Stimulated activated CD8-positive, alpha-beta memory T cell treated with anti-CD3 and anti-CD28 coated beads, Interleukin-15, amount 100 ng/mL, for 4 hours (primary cell): ENCODE data around the gene EDC4.
A peak's percentile ranks its signal among the peaks of the same experiment; 100 is the strongest.
"Not testable (repeated sequence)": the region's sequence is repeated elsewhere in the genome, so short reads cannot be mapped to it uniquely, and the experiment has no call there.

Experiments used
- DNase-seq, 2 donors: peaks; one replicate each; pipeline ENCODE4 v3.0.0-alpha.2; 2020; ENCODE audit warnings: low read depth in 2 of 2

The EDC4 gene, protein sequence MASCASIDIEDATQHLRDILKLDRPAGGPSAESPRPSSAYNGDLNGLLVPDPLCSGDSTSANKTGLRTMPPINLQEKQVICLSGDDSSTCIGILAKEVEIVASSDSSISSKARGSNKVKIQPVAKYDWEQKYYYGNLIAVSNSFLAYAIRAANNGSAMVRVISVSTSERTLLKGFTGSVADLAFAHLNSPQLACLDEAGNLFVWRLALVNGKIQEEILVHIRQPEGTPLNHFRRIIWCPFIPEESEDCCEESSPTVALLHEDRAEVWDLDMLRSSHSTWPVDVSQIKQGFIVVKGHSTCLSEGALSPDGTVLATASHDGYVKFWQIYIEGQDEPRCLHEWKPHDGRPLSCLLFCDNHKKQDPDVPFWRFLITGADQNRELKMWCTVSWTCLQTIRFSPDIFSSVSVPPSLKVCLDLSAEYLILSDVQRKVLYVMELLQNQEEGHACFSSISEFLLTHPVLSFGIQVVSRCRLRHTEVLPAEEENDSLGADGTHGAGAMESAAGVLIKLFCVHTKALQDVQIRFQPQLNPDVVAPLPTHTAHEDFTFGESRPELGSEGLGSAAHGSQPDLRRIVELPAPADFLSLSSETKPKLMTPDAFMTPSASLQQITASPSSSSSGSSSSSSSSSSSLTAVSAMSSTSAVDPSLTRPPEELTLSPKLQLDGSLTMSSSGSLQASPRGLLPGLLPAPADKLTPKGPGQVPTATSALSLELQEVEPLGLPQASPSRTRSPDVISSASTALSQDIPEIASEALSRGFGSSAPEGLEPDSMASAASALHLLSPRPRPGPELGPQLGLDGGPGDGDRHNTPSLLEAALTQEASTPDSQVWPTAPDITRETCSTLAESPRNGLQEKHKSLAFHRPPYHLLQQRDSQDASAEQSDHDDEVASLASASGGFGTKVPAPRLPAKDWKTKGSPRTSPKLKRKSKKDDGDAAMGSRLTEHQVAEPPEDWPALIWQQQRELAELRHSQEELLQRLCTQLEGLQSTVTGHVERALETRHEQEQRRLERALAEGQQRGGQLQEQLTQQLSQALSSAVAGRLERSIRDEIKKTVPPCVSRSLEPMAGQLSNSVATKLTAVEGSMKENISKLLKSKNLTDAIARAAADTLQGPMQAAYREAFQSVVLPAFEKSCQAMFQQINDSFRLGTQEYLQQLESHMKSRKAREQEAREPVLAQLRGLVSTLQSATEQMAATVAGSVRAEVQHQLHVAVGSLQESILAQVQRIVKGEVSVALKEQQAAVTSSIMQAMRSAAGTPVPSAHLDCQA (N-terminal part only)

DNA sequence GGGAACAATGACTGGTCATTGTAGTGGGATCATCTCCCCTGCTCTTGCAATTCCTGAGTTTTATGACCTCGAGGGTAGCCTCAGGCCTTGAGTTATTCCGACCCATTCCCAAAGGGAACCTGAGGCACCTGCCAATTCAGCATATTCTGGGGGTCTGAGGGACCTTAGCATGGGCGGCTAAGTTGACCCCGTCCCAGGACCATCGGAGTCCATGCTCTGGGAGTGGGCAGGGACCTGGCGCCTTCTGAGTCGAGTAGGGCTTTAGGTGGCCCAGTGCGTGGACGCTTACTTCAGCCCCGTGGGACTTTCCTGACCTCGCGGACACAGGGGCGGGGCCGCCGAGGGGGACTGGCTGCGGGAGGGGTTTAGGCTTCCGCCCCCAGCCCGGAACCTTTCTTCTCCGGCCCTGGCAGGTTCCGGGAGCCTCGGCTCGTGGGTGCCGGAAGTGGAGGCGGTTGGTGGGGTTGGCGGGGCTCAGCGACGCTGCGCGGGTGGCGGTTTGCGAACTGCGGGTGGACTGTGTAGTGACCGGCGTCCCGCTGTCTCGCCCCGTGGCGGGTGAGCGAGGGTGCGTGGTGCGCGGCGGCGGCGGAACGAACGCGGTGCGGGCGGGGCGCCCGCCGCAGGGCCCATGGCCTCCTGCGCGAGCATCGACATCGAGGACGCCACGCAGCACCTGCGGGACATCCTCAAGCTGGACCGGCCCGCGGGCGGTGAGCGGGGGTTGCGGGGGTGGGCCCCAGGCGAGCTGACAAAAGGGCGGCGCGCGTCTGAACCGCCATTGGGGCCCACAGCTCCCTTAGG, at the start of gene EDC4:
Gene EDC4, plus strand, starts transcription at position 422 of the 804 bp plus-strand sequence. Its CDS starts 210 bp downstream, at position 632.
- DNase-seq = peak; percentile 73 to 77

DNA sequence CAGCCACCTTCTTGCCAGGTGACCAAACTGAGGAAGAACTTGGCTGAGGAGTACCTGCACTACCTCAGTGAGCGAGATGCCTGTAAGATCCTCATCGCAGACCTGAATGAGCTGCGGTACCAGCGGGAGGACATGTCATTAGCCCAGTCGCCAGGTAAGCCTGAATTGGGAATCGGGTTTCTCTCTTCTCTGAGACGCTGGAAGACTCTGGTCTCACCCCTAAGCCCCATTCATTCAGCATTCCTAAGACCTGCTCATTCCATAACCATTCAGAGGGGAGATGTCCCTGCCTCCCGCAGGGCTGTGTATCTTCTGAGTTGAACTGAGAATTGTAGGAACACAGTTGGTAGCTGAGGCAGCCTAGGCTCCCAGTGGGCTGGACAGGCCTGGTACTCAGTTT, 47.7 kb upstream of the EDC4 start:
- DNase-seq = no peak

DNA sequence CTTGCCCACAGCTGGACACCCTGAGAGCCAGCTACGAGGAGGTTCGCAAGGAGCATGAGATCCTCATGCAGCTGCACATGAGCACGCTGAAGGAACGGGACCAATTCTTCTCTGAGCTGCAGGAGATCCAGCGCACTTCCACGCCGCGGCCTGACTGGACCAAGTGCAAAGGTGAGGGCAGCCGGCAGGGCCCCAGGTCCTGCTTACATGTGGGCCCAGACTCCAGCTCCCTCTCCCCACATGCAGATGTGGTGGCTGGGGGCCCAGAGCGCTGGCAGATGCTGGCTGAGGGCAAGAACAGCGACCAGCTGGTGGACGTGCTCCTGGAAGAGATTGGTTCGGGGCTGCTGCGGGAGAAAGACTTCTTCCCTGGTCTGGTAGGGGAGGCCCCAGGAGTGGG, 46.9 kb upstream of the EDC4 start:
- DNase-seq = no peak

DNA sequence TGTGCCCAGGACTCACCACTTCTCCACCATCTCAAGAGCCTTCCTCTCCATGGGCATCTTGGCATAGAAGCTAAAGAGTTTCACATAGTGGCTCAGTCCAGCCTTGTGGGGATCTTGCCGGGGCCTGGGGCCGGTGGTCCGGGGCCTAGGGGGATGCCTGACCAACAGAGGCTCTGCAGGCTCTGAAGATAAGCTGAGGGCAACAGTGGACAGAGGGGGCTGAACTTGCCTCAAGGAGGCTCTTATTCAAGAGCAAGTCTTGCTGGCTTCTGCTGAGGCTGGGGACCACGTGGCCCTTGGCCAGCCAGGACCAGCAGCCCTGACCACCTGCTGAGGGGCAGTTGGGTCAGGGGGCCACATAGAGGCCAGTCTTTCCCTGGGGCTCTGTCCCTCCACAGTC, 44.2 kb upstream of the EDC4 start:
- DNase-seq = no peak

DNA sequence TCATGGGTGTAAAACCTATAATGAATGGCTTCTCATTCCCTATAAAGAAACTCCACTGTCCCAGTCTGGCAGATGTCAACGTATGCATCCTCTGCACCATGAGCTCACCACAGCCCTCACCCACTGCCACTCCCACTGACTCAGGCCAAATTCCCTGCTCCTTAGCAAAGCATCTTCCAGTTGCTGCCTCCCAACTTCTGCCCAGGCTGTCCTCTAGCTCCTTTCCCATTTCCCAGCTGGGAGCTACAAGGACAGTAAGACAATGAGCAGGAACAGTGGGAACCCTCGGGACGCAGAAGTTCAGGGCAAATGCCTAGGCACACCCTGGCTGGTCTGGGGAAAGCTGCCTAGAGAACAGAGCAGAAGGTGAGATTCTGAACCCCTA, 39.8 kb upstream of the EDC4 start:
- no peak for DNase-seq

DNA sequence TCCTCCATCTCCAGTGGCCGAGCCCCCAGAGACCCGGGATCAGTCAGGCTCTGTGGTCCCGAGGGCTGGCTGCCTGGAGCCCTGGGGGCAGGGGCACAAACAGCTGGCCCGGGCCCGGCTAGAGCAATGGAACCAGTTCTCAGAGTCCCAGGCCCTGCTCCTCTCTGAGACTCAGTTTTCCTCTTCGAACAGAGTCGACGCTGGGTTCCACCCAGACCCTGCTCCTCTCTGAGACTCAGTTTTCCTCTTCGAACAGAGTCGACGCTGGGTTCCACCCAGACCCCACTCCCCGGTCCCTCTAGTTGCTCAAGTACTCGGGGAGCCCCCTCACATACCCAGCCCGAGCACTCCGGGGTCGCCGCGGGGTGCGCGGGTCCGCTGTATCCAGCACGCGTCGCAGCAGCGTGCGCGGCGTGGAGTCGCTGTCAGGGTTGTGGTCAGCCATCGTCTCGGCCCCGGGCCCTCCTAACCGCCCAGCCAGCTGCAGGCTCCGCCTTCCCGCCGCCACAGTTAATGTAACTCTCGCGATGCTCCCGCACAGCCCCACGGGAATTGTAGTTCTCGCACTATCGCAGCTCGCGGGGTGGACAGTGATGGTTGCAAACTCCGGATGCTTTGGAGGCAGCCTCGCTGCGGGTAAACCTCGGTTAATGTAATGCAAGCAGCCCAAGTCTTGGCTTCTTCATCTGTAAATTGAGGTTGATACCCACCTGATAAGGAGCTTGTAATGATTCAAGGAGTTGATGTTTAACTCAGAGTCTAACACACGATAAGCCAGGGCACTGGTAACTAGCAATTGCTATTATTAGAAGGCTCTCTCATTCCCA, 39.2 kb upstream of the EDC4 start:
- DNase-seq = peak; percentile 78 to 81

DNA sequence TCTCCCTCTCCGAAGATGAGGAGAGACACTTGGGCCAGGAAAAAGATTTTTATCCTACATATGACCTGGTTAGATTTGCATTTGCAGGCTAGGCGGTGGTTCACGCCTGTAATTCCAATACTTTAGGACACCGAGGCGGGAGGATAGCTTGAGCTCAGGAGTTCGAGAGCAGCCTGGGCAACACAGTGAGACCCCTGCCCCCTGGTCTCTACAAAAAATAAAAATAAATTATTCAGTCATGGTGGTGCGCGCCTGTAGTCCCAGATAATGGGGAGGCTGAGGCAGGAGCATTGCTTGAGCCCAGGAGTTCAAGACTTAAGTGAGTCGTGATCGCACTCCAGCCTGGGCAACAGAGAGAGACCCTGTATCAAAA, 38.6 kb upstream of the EDC4 start:
- DNase-seq = no peak

DNA sequence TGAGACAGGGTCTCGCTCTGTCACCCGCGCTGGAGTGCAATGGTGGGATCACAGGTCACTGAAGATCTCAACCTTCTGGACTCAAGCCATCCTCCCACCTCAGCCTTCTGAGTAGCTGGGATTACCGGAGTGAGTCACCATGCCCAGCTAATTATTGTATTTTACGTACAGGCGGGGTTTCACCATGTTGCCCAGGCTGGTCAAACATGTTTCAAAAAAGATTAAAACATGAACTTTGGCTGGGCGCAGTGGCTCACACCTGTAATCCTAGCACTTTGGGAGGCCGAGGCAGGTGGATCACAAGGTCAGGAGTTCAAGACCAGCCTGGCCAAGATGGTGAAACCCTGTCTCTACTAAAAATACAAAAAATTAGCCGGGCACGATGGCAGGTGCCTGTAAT, 35.7 kb upstream of the EDC4 start:
- not testable (repeated sequence) for DNase-seq

DNA sequence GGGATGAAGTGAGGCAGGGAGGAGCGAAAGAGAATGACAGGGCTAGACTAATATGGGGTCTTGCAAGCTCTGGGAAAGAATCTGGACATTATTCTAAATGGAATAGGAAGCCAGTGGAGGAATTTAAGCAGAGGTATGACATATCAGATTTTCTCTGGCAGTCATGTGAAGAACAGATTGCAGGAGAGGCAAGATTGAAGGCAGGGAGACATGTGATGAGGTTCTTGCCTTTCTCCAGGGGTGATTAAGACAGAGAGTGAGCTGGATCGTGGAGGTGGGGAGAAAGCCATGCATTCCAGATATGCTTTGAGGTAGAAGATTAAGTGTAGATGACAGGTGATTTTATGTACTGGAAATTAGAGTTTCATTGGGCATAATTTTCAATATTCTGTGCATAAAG, 35.0 kb upstream of the EDC4 start:
- DNase-seq = no peak

DNA sequence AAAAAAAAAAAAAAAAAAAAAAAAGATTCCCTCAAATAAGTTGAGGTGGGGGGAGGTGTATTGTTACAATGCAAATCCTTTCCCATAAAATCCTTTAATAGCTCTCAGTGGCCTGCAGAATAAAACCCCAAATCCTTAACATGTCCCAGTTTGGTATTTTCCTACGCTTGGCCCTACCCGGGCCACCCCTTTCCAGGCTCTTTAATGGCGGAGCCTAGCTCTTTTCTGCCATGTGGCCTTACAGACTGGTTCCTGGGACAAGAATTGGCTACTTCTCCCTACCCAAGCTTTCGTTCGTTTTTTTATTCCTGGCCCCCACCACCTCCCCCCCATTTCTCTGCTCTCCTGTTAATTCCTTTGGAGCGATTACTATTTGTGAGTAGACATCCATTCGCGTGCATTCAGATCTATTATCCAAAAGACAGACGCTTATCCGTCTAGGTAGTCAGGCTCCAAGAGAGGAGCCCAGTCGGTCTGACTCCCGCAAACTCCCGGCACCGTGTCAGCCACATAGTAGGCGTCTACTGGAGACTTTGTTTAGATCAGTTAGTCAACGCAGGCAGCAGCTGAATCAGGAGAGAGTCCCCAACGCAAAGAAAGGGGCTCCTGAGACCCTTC, 31.5 kb upstream of the EDC4 start:
- DNase-seq = no peak

DNA sequence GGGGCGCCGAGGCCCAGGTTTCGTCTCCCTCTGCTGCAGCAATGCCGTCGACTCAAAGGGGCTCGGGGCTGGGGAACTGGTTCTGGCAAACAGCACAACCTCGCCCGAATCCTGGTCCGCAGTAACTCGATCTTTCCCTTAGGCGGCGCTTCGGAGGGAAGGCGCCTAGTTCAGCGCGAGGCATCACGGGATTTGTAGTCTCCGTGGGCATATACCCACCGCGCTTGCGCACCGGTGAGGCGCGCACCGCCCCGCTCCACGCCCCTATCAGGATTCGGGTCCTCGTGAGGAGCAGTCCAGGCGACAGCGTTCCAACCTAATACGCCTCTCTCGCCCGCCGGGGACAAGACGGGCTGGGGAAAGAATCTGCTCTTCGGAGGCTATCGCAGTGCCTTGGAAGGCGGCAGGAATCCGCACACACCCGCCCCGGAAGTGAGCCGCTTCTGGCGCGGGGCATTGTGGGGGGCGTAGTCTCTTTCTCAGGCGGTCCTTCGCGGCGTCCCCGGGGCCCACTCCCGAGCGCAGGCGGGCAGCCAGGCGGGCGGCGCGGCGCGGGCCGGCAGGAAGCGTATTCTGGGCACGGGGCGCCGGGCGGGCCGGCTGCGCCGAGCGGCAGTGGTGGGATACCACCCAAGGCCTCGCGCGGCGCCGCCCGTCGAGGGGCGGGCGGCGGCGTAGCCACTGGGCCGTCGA, 30.9 kb upstream of the EDC4 start, which contains the start of gene THAP11:
Gene THAP11, plus strand, starts transcription at position 505 of the 693 bp plus-strand sequence. CDS start 235 bp downstream, outside the sequence.
- peak; percentile 85 to 89 for DNase-seq

DNA sequence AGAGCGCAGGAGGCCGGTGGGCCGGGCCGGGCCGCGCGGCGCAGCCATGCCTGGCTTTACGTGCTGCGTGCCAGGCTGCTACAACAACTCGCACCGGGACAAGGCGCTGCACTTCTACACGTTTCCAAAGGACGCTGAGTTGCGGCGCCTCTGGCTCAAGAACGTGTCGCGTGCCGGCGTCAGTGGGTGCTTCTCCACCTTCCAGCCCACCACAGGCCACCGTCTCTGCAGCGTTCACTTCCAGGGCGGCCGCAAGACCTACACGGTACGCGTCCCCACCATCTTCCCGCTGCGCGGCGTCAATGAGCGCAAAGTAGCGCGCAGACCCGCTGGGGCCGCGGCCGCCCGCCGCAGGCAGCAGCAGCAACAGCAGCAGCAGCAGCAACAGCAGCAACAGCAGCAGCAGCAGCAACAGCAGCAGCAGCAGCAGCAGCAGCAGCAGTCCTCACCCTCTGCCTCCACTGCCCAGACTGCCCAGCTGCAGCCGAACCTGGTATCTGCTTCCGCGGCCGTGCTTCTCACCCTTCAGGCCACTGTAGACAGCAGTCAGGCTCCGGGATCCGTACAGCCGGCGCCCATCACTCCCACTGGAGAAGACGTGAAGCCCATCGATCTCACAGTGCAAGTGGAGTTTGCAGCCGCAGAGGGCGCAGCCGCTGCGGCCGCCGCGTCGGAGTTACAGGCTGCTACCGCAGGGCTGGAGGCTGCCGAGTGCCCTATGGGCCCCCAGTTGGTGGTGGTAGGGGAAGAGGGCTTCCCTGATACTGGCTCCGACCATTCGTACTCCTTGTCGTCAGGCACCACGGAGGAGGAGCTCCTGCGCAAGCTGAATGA, 30.1 kb upstream of the EDC4 start:
- peak; percentile 7 to 19 for DNase-seq

DNA sequence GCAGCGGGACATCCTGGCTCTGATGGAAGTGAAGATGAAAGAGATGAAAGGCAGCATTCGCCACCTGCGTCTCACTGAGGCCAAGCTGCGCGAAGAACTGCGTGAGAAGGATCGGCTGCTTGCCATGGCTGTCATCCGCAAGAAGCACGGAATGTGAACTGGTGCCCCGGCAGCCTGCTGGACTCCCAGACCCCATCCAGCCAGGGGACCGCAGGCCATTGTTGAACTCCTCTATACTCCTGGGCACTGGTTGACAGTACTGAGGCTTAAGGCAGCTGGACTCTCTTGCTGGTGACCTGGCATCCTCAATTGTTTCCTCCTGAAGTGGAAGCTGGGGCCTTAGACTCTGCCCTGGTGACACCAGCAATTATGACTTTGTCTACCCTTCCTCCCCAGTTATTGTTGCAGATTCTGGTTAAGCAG, 29.5 kb upstream of the EDC4 start:
- no peak for DNase-seq

DNA sequence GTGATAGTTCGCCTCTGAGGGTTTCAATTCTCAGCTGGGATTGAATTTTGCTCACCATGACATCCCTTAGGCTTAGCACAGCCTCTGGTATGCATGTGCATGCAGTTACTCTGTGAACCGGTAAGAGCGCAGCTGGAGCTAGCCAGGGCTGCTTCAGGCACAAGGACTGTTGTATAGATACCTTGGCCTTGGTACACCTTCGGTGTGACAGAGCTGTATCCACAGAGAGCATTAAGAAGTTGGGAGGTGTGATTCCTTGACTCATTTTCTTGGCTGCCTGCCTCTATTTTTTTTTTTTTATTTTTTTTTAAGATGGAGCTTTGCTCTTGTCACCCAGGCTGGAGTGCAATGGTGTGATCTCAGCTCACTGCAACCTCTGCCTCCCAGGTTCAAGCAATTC, 28.4 kb upstream of the EDC4 start:
- no peak for DNase-seq

DNA sequence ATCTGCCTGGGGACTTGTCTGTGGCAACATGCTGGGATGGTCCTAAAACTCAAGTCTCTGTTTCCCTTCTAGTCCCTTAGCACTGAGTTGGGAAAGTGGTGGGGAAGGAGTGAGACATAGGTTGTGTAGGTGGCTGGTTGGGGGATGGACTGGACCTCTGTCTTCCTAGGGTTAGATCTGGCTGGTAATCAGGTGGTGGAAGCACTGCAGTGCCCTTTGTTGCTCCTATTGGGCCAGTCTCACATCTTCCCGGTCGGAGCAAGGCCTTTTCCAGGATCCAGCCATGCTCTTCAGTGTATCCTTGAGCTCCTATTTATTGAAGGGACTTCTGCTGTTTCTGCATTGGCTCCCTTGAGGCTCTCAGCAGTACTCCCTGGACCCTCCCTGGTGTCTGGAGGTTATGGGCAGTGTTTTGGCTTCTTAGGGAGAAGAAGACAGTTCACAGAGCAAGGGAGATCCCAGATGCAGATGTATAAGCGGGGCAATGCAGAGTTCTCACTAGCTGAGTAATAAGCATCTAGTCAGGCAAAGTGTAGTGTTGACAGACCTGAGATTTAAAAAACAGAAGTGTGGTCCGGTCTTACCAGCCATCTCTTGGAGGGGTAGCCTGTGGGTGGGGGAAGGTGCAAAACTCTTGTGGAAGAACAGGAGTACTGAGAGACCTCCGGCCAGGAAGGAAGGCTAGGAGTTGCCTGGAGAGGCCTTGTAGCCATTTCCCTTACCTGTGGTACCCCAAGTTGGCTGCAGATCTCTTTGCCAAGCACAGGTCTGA, 27.4 kb upstream of the EDC4 start:
- no peak for DNase-seq

DNA sequence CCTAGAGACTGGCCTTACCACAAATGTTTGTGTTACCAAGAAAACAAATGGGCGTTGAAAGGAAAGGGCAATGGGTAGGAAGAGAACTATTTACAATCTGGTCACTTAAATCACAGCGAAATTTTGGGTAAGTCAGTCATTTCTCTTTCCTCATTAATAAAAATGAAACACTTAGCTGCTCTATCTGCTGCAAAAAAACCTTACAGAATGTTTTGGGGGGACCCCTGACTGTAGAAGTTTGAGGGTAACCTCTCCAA, 26.9 kb upstream of the EDC4 start:
- DNase-seq = no peak

DNA sequence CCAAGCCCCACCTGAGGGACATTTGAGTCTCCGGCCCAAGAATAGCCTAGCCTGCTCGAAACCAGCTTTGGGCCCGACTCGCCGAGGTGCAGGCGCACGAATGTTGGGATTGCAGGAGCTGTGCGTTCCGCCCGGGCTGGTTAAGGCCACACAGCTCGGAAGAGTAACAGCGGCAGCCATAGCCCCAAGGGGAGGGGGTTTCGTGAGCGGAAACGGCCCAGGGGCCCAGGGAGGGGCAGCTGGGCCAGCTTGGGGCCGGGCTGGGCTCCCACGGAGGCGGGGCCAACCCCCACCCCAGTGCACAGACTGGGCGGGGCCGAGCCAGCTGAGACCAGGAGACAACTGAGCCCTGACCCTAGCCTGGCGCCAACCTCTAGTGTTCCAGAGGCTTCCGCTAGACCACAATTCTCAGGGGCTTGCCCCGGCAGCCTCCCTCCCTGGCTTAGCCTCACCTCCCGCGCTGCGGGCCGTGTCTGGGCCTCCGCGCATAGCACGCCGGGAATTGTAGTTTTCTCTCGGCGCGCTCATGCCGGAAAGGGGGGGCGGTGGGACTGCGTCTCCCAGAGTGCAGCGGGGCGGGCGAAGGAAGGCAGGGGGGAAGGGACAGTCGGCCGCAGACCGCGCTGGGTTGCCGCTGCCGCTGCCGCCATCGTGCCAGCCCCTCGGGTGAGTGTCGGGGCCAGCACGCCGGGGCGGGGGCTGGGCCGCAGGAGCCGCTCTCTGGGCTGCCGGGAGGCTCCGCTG, 26.4 kb upstream of the EDC4 start, which contains the start of gene NUTF2:
Gene NUTF2, plus strand, starts transcription at position 614 of the 744 bp plus-strand sequence. CDS start 18,198 bp downstream, outside the sequence.
- DNase-seq = peak; percentile 91 to 92
